Measurements from ENCODE around the gene TRIP10.

The TRIP10 gene

DNA sequence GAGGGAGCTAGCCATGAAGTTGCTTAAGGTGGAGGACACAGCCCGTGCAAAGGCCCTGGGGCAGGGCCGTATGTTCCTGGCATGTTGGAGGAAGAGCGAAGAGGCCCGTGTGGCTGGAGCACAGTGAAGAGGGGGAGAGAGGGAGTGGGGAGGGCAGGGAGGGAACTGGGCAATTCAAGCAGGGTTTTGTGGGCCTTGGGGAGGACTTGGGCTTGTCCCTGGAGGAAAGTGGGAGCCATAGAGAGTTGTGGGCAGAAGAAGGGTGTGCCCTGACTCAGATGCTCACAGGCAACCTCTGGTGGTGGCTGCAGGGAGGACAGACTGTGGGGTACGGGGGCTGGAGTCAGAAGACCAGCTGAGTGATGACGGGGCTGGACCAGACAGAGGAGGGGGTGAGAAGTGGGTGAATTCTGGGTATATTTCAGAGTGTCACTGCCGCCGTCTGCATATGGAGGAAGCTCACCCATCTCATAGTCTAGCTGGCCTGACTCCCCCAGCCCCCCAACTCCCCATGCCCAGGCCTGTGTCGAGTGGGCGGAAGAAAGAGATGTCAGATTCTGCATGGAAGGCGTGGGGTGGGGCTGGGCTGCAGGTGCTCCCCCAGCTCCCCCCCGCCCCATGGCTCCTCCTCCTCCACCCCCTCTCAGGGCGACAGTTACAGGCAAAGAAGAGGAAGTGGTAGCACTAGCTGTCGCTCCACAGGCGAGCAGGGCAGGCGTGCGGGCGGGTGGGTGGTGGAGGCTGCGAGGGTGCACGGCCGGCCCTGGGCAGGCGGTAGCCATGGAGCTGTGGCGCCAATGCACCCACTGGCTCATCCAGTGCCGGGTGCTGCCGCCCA lies 32.8 kb downstream of the TRIP10 start, which contains the start of gene VAV1:
TSS of gene VAV1 (plus strand) at position 681 of the 838 bp plus-strand sequence. CDS start at position 781, 100 bp downstream.
- TF ChIP-seq GATA2 (IDR thresholded peaks at IDR 0.05; ENCODE audit: low read depth, low read length), result no peak
- TF ChIP-seq GATA3 (IDR thresholded peaks at IDR 0.05; ENCODE audit: low read depth, low read length), result no peak

GRCh38 chr19:6772866-6773322 lies 33.4 kb downstream of the TRIP10 start:
- no peak for TF ChIP-seq GATA2 (IDR thresholded peaks at IDR 0.05; ENCODE audit: low read depth, low read length)
- no peak for TF ChIP-seq GATA3 (IDR thresholded peaks at IDR 0.05; ENCODE audit: low read depth, low read length)

GRCh38 chr19:6773323-6773931 lies 33.9 kb downstream of the TRIP10 start:
- TF ChIP-seq GATA3 (IDR thresholded peaks at IDR 0.05; ENCODE audit: low read depth, low read length), result no peak
- TF ChIP-seq GATA2 (IDR thresholded peaks at IDR 0.05; ENCODE audit: low read depth, low read length), result no peak

- TF ChIP-seq GATA2 (IDR thresholded peaks at IDR 0.05; ENCODE audit: low read depth, low read length) (no peak), GATA3 (IDR thresholded peaks at IDR 0.05; ENCODE audit: low read depth, low read length) (no peak)
Measured at GRCh38 chr19:6774821-6775707, 35.6 kb downstream of the TRIP10 start.

DNA sequence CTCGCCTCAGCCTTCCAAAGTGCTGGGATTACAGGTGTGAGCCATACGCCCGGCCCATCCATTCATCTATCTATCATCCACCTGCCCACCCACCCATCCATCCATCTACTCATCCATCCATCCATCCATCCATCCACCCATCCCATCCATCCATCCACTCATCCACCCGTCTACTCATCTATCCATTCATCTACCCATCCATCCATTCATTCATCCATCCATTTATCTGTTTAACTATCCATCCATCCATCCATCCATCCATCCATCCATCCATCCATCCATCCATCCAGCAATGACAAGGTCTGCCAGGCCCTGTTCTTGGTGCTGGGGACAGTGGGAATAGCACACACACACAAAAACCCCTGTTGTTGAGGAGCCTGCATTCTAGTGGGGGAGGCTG lies 37.5 kb downstream of the TRIP10 start:
- TF ChIP-seq GATA3 (IDR thresholded peaks at IDR 0.05; ENCODE audit: low read depth, low read length) (no peak), GATA2 (IDR thresholded peaks at IDR 0.05; ENCODE audit: low read depth, low read length) (no peak)

DNA sequence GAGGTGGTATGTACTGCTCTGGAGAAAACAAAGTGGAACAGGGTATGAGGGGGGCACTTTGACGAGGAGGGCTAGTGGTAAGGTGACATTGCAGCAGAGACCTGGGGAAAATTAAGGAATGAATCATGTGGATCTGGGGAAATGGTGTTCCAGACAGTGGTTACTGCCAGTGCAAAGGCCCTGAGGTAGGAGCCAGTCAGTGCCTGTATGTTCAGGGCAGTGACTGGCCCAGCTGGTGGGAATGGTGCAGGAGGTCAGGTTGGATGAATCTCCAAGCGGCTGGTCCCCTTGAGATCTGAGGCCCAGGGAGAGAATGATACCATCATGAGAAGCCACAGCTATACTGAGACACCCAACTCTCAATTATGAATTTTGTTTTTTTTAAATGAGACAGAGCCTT lies 38.0 kb downstream of the TRIP10 start:
- TF ChIP-seq GATA2 (IDR thresholded peaks at IDR 0.05; ENCODE audit: low read depth, low read length), result no peak
- TF ChIP-seq GATA3 (IDR thresholded peaks at IDR 0.05; ENCODE audit: low read depth, low read length), result no peak

DNA sequence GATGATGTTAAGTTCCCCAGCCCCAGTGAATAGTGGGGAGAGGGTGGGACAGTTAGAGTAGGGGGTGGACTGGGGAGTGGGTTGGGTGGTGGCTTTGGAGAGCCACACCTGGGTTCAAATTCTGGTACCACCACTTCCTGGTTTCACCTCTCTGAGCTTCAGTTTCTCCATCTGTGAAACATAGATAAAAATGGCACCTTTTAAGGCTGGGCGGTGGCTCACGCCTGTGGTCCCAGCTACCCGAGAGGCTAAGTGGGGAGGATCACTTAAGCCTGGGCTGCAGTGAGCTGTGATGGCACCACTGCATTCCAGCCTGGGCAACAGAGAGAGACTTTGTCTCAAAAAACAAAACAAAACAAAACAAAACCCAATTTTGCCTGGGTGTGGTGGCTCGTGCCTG lies 38.9 kb downstream of the TRIP10 start:
- no peak for TF ChIP-seq GATA3 (IDR thresholded peaks at IDR 0.05; ENCODE audit: low read depth, low read length)
- no peak for TF ChIP-seq GATA2 (IDR thresholded peaks at IDR 0.05; ENCODE audit: low read depth, low read length)

- no peak for TF ChIP-seq GATA3 (IDR thresholded peaks at IDR 0.05; ENCODE audit: low read depth, low read length)
- TF ChIP-seq GATA2 (IDR thresholded peaks at IDR 0.05; ENCODE audit: low read depth, low read length), result no peak
Measured at GRCh38 chr19:6779206-6779605, 39.7 kb downstream of the TRIP10 start.

- TF ChIP-seq GATA3 (IDR thresholded peaks at IDR 0.05; ENCODE audit: low read depth, low read length), result no peak
- no peak for TF ChIP-seq GATA2 (IDR thresholded peaks at IDR 0.05; ENCODE audit: low read depth, low read length)
Measured at GRCh38 chr19:6787393-6787792, 47.9 kb downstream of the TRIP10 start.

DNA sequence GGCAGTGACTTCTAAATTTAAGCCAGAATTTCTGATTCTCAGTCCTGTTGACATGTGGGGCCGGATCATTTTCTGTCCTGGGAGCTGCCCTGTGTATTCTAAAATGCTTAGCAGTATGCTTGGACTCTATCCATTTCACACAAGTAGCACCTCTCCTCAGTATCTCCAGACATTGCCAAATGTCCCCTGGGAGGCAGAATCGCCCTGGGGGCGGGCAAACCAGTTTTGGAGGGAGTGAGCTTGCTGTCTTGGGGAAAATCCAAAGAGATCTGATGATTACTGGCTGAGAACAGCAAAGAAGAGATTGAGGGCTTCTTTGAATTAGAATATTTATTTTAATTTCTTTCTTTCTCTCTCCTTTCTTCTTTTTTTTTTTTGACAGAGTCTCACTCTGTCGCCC lies 49.4 kb downstream of the TRIP10 start:
- no peak for TF ChIP-seq GATA3 (IDR thresholded peaks at IDR 0.05; ENCODE audit: low read depth, low read length)
- TF ChIP-seq GATA2 (IDR thresholded peaks at IDR 0.05; ENCODE audit: low read depth, low read length), result no peak

DNA sequence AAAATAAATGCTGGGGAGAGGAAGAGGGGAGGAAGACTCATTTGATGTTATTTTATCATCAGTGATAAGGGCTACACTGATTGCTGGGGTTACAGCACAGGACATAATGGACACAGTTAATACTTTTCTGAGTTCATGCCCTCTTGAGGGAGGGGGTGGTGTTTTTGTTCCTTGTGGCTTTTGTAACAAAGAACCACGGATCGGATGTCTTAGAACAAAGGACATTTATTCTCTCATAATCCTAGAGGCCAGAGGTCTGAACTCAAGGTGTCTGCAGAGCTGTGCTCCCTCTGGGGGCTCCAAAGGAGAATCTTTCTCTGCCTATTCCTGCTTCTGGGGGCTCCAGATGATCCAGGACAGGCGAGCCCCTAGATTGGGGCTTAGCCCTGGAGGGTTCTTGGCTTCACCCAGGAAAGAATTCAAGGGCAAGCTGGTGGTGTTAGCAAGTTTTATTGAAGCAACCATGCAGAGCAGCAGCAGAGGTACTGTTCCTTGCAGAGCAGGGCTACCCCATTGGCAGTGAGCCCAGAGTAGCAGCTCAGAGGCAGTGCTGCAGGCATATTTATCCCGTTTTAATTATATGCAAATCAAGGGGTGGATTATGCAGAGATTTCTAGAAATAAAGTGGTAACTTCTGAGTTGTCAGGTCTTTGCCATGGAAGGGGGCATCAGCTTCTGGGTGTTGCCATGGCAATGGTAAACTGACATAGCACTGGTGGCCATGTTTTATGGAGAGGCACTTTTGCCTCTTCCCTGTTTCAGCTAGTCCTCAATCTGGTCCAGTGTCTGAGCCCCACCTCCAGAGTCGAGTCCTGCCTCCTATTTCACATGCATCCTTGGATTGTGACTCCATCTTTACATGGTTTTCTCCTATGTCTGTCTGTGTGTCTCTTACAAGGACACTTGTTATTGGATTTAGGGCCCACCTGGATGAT lies 51.0 kb downstream of the TRIP10 start:
- no peak for TF ChIP-seq GATA3 (IDR thresholded peaks at IDR 0.05; ENCODE audit: low read depth, low read length)
- no peak for TF ChIP-seq GATA2 (IDR thresholded peaks at IDR 0.05; ENCODE audit: low read depth, low read length)

DNA sequence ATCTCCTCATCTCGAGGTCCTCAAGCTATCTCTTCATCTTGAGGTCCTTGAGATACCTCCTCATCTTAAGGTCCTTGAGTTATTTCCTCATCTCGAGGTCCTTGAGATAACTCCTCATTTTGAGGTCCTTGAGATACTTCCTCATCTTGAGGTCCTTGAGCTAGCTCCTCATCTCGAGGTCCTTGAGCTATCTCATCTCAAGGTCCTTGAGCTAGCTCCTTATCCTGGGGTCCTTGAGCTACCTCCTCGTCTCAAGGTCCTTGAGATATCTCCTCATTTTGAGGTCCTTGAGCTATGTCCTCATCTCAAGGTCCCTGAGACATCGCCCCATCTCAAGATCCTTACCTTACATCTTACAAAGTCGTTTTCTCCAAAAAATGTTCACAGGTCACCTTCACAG lies 51.8 kb downstream of the TRIP10 start:
- TF ChIP-seq GATA2 (IDR thresholded peaks at IDR 0.05; ENCODE audit: low read depth, low read length) (no peak), GATA3 (IDR thresholded peaks at IDR 0.05; ENCODE audit: low read depth, low read length) (no peak)

DNA sequence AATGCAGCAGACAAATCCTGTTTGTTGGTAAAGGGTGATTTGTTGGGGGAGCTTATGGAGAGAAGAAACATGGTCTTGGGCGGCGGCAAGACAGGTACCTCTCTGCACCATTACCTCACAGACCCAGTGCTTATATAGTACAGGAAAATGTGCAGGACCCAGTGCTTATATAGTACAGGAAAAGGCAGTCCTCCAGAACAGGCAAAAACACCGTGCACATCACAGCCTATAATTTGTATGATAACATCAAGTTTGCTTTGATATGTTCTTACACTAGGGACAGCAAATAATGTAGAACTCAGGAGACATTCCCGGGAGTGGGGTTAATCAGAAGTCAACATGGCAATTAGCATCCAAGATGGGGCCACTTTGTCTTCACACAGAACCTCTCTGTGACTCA lies 53.9 kb downstream of the TRIP10 start:
- TF ChIP-seq GATA2 (IDR thresholded peaks at IDR 0.05; ENCODE audit: low read depth, low read length) (no peak), GATA3 (IDR thresholded peaks at IDR 0.05; ENCODE audit: low read depth, low read length) (no peak)
